8988T (cell line): ENCODE measurements around the gene FASN.

ENCODE experiments used
- DNase-seq: peaks from one replicate; pipeline ENCODE4 v3.0.0; 2011

FASN gene

DNA sequence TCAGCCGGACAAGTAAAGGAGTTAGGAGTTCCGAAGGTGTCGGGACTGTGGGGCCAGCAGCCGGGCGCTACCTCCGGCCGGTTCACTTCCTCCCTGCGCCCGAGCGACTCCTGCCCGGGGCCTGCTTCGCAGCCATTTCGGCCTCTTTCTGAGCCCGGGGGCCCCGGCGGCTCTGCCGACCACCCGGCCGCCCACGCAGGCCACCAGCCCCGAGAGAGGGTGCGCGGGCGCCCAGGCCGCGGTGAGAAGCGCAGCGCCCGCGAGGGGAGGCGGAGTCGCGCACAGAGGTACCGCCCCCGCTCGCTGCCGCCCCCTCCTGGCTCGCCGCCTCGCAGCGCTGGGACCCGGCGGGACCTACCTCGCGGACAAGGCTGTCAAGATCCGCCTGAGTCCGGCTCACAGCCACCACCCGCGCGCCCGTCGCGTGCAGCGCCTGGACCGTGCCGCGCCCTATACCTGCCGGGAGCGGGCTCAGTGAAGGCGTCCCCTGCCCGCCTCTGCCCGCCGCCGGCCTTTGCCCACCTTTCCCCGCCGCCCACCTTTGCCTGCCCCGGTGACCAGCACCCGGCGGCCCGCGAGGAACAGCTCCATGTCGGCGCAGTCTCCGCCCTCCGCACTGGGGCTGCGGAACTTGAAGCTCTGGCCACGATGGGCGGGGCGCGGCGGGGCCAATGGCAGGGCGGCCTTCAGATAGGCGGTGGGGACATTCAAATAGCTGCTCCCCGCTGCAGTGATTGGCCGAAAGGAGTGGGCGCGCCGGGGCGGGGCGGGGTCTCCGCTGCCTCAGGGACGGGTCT is 60.7 kb downstream of the FASN start, which contains the start of gene DCXR:
TSS of gene DCXR (minus strand) at position 606 of the 797 bp plus-strand sequence. CDS start at position 591, 15 bp downstream.
- peak; percentile 91 for DNase-seq

- no peak for DNase-seq
These were observed 61.4 kb downstream of the FASN start for GRCh38 chr17:82036634-82037091.

DNA sequence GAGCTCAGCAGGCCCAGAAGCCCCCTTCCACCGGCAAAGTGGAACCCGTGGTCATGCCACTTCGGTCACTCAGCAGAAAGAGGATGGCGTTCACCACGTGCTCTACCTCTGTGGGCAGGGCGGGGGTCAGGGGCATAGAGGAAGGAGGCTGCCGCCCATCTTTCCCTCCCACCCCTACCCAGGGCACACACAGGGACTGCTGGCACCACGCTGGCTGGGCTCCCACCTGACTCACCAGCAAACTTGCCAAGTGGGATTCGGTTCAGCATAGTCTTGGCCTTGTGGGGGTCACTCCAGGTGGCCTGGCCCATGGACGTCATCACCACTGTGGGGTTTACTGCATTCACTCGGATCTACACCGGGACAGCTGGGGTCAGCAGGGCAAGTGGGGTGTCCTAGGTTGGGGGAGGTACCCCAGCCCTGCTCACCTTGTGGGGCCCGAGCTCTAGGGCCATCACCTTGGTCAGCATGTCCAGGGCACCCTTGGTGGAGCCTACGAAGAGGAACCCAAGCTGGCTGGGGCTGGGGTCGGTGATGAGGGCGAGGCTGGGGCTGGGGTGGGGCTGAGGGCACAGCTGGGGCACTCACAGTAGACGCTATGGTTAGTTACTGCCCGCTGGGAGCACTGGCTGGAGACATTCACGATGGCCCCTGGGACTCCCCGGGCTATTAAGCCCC is 61.9 kb downstream of the FASN start:
- no peak for DNase-seq

DNA sequence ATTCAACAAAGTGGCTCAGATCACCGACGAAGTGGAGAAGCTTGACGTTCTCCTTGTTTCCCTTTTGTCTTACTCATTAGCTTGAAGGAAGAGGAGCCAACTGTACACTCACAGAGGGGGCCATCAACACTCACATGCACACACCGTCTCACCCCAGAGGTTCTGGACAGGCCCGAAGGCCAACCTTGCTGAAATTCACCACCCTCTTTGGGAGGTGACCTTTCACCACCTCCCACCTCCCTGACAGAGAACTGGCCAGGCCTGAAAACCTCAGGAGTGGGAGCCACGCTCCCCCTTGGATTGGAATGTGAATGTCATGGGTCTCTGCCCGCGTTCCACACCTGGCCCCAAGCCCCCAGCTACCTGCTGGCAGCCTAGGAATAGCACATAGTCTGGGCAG is 62.5 kb downstream of the FASN start:
- DNase-seq = no peak

DNA sequence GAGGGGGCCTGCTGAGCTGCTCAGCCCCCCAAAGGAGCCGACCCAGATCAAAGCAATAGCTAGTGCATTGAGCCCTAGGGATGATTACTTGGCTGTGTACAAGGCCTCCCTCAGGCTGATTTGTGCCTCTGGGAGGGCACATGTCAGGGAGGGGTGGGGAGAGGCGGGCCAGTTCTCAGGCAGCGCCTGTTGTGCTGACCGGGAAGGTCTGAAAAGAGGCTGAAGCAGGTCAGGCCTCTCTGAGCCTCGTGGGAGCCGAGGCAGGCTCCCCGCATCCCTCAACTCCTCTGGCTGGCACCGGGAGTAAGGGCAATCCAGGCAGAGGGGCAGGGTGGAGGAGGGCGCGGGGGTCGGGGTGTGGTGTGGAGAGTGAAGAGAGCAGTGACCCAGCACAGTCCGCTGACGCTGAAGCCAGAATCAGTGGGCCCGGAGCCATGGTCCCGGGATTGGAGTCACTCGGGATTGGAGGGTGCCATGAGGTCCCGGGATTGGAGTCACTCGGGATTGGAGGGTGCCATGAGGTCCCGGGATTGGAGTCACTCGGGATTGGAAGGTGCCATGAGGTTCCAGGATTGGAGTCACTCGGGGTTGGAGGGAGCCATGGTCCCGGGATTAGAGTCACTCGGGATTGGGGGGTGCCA is 63.5 kb downstream of the FASN start:
- no peak for DNase-seq

DNA sequence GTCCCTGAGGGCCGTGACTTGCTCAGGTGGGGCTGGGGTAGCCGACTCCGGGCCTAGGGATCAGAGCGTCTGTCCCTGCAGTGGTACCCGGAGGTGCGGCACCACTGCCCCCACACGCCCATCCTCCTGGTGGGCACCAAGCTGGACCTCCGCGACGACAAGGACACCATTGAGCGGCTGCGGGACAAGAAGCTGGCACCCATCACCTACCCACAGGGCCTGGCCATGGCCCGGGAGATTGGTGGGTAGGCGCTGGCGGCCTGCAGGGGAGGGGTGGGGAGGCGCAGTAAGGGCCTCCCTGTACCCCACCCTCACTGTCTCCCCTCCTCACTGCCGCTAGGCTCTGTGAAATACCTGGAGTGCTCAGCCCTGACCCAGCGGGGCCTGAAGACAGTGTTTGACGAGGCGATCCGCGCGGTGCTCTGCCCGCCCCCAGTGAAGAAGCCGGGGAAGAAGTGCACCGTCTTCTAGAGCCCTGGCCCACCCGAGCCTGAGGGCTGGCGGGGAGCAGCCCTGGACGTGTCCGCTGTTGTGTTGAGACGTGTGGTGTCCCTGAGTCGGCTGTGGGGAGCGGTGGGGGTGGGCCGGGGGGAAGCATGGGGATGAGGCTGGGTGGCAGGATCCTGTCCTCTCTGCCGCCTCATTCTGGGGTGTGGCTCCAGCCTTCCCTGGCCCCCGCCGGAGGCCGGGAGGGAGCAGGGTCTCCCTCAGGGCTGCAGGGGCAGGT is 64.5 kb downstream of the FASN start:
- DNase-seq = no peak

DNA sequence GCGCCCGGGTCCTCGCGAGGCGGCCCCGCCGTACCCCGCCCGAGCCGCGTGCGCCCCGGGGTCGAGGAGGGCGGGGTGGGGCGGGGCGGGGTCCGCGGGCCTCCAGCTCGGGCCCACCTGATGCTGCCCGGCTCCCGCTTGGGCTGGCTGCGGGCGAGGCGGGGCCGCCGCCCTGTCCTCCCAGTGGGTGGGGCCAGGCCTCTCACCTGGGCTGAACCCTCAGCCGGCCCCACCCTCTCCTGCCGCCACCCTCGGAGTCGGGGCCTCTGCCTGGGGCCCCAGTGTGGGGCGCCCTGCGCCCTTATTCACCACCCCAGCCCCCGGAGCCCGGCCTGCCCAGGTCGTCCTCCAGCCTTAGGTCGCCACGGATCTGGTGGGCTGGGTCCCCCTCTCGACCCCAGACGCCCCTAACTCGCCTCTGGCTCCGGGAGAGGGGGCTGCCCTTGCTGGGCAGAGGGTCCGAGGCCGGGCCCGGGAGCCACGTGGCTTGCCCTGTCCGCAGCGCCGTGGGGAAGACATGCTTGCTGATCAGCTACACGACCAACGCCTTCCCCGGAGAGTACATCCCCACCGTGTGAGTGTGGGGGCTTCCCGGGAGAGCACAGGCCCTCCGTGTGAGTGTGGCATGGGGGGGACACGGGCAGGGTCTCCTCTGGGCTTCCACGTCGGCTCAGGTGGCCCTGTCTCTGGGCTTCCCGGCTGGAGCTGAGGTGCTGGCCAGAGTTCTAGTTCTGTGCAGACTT is 66.0 kb downstream of the FASN start:
- DNase-seq = no peak

GRCh38 chr17:82031303-82031884 is 66.6 kb downstream of the FASN start, which contains the start of gene RAC3:
TSS of gene RAC3 (plus strand) at chr17:82031678. CDS start at chr17:82031762, 84 bp downstream.
- no peak for DNase-seq

DNA sequence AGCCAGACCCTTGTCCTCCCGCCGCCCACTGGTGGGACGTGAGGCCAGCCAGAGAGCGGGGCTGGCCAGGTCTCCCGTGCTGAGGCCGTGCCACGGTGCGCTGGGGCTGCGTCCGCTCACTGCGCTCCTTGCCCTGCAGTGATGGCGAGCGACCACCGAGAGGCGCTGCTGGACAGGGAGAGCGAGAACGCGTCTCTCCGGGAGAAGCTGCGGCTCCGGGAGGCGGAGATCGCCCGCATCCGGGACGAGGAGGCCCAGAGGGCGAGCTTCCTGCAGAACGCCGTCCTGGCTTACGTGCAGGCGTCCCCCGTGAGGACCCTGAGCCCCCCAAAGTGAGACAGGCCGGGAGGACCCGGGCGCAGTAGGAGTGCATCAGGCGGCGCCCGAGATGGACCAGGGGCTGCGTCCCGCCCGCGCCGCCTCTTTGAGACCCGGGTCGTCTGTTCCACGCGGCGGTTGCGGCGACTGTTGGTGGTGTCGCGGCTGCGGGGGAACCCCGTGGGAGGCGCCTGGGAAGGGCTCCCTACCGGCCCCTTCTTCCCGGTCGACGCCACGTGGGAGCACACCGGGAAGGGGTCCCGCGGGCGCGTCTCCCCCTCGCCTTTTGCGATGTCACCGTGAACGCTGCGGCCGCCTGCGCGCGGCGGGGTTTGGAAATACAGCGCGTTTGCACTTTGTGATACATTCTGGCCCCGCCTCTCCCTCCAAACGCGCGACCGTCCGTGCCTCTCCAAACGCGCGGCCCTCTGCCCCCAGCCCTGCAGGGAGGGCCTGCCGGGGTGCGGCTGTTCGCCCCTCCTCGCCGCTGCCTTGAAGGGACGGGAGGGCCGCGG is 67.3 kb downstream of the FASN start:
- peak; percentile 86 for DNase-seq

GRCh38 chr17:82029990-82030469 is 68.0 kb downstream of the FASN start:
- DNase-seq = no peak

GRCh38 chr17:82029391-82029790 is 68.6 kb downstream of the FASN start:
- no peak for DNase-seq

GRCh38 chr17:82028966-82029365 is 69.1 kb downstream of the FASN start:
- DNase-seq = no peak
